Sigmoid colon (tissue), 7 donors: ENCODE data around the gene WDR48. TPM values are rescaled to one million over a fixed set of nuclear protein-coding genes. Genes with fewer than 3 reads are reported as not detected.

Experiments used
- DNase-seq: peaks from one replicate; pipeline ENCODE4 v3.0.0-alpha.2; 2019
- H3K27ac ChIP-seq, 4 donors: fragments of 200-600 bp; sonication (generic); one replicate each; pipeline ENCODE4 v1.5.1; 2016 to 2019; ENCODE audit warnings: mild to moderate bottlenecking in 1 of 4
- H3K27me3 ChIP-seq, 3 donors: fragments of 200-600 bp; sonication (generic); one replicate each; pipeline ENCODE4 v1.5.1; 2019; ENCODE audit warnings: mild to moderate bottlenecking in 1 of 3
- H3K36me3 ChIP-seq, 4 donors: fragments of 200-600 bp; sonication (generic); one replicate each; pipeline ENCODE4 v1.5.1; 2016 to 2019
- H3K4me1 ChIP-seq, 4 donors: fragments of 200-600 bp; sonication (generic); one replicate each; pipeline ENCODE4 v1.5.1; 2017 to 2019
- H3K4me3 ChIP-seq, 4 donors: fragments of 200-600 bp; sonication (generic); one replicate each; pipeline ENCODE4 v1.5.1; 2017 to 2019; ENCODE audit warnings: mild to moderate bottlenecking in 2 of 4, moderate library complexity in 1 of 4
- H3K9me3 ChIP-seq, 4 donors: fragments of 200-600 bp in 3 of 4; sonication (generic) in 3 of 4; one replicate each; pipeline versions ENCODE4 v1.5.1 to v1.6.1; 2013 to 2019
- EP300 ChIP-seq, 4 donors: sonication (generic); formaldehyde crosslinking; IDR thresholded peaks; one replicate each; pipeline ENCODE4 v1.6.1; 2017; ENCODE audit warnings: antibody characterized with exemption in 4 of 4
- POLR2A ChIP-seq, 2 donors: fragments of 450-650 bp; IDR thresholded peaks; one replicate each; pipeline ENCODE4 v1.6.1; 2016; ENCODE audit warnings: antibody characterized with exemption in 2 of 2, mild to moderate bottlenecking in 2 of 2, moderate library complexity in 2 of 2
- POLR2AphosphoS5 ChIP-seq, 4 donors: sonication (generic); formaldehyde crosslinking; IDR thresholded peaks; one replicate each; pipeline ENCODE4 v1.6.1; 2017; ENCODE audit warnings: antibody characterized with exemption in 4 of 4
- WGBS, 2 donors: extraction: QIAGEN DNeasy Blood & Tissue Kit; methylation state at CpG; one replicate each; pipeline ENCODE4 v1.1.7; 2013; 5-methylcytosine and 5-hydroxymethylcytosine counted together
- intact Hi-C: fragments of 100-400 bp; cut with DNase I; formaldehyde crosslinking; loops from one replicate; pipeline ENCODE4 v1.15.1; 2023
- polyA plus RNA-seq, 3 donors: library from polyadenylated mRNA; stranded (reverse); fragments of 200-250 nt; gene quantifications; one replicate each; pipeline ENCODE4 v1.2.3, GENCODE V29; 2013
- total RNA-seq, 4 donors: library from RNA; depleted of rRNA; stranded (reverse); fragments of >200 nt; gene quantifications; one replicate each; pipeline ENCODE4 v1.1.0, GENCODE V29; 2016
- TF ChIP-seq, protein P1 (sequence below), 4 experiments: fragments of 450-650 bp in 3 of 4; fragments of 200-600 bp in 1 of 4; IDR thresholded peaks; one replicate each; pipeline ENCODE4 v1.5.1; 2016 to 2019; ENCODE audit warnings: antibody characterized with exemption in 4 of 4, mild to moderate bottlenecking in 3 of 4, moderate library complexity in 2 of 4
- donor health status: healthy with polysubstance abuse.
- donor health status: Bipolar disorder and iron deficiency.
- donor health status: healthy.

WDR48 gene
- total and polyA plus RNA-seq, 7 donors = 15.3 to 50.2 (median 37.4) TPM

DNA sequence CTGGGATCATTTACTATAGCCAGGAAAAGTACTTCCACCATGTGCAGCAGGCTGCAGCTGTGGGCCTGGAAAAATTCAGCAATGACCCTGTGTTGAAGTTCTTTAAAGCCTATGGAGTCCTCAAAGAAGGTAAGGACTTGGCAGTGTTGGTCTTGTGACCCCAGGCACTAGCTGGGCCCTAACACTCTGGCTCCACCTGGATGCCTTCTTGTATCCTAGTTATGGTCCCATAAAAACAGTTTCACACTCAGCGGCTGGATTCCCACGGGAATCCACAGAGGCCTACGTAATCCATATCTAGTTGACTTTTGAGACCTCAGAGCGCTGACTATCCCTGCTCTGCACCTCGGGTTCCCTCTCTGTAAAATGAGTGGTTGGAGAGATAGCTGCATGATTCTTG lies 57.3 kb downstream of the WDR48 start:
- no peak for DNase-seq
- Histone ChIP-seq H3K4me1 (peaks cover 0 to 41% (median 34%) of the 10 kb centered on the region in 4 donors), H3K27me3 (no peaks in the 10 kb centered on the region), H3K9me3 (no peaks in the 10 kb centered on the region), H3K27ac (no peak overlapping the region), H3K36me3 (peaks cover 0 to 9% (median 0%) of the 10 kb centered on the region in 4 donors), H3K4me3 (no peak overlapping the region)
- TF ChIP-seq EP300 (IDR thresholded peaks at IDR 0.05) (no peak), POLR2A (IDR thresholded peaks at IDR 0.05) (no peak), POLR2AphosphoS5 (IDR thresholded peaks at IDR 0.05) (no peak)
- TF ChIP-seq, protein P1, sequence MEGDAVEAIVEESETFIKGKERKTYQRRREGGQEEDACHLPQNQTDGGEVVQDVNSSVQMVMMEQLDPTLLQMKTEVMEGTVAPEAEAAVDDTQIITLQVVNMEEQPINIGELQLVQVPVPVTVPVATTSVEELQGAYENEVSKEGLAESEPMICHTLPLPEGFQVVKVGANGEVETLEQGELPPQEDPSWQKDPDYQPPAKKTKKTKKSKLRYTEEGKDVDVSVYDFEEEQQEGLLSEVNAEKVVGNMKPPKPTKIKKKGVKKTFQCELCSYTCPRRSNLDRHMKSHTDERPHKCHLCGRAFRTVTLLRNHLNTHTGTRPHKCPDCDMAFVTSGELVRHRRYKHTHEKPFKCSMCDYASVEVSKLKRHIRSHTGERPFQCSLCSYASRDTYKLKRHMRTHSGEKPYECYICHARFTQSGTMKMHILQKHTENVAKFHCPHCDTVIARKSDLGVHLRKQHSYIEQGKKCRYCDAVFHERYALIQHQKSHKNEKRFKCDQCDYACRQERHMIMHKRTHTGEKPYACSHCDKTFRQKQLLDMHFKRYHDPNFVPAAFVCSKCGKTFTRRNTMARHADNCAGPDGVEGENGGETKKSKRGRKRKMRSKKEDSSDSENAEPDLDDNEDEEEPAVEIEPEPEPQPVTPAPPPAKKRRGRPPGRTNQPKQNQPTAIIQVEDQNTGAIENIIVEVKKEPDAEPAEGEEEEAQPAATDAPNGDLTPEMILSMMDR (IDR thresholded peaks at IDR 0.05) = no peak
- WGBS, 2 donors = 88 to 91% methylated on average over 5 of the region's 5 CpGs
- intact Hi-C loops = loop anchor here (2.0 to 5.0 kb wide), 2 partner anchors 57 to 300 kb away; partner anchors contain the start of genes SCN11A and WDR48

DNA sequence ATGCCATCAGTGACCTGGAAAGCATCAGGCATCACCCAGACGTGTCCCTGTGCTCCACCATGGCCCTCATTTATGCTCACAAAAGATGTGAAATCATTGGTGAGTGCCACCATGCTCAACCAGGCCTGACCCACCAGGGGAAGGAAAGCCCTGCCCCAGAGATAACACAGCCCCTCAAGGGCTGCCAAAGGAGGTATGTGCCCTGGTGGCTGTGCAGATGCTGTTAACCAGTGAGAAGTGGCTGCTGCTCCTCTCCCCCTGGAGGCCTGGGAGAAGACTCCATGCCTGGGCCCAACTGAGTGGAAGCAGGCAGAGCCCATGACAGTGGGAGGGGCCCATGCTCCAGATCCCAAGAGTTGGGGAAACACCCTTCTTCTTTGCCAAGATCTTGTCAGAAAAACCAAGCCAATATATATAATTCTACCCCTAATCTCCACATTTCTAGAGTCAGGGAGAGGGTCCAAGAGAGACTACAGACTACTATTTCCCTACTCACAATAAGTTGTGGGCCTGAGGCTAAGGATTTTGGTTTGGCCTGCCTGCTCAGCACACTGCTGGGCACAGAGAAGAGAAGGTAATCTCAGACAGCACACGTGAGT lies 58.3 kb downstream of the WDR48 start:
- Histone ChIP-seq H3K36me3 (peaks cover 0 to 9% (median 0%) of the 10 kb centered on the region in 4 donors), H3K9me3 (no peaks in the 10 kb centered on the region), H3K4me1 (peaks cover 0 to 30% (median 24%) of the 10 kb centered on the region in 4 donors), H3K27ac (no peak overlapping the region), H3K27me3 (no peaks in the 10 kb centered on the region), H3K4me3 (no peak overlapping the region)
- DNase-seq = no peak
- intact Hi-C loops = no loop called here
- WGBS, 2 donors = 79 to 95% methylated on average over 2 of the region's 2 CpGs
- no peak for TF ChIP-seq POLR2AphosphoS5 (IDR thresholded peaks at IDR 0.05)
- no peak for TF ChIP-seq POLR2A (IDR thresholded peaks at IDR 0.05)
- no peak for TF ChIP-seq EP300 (IDR thresholded peaks at IDR 0.05)
- TF ChIP-seq, protein P1 (IDR thresholded peaks at IDR 0.05) = no peak

DNA sequence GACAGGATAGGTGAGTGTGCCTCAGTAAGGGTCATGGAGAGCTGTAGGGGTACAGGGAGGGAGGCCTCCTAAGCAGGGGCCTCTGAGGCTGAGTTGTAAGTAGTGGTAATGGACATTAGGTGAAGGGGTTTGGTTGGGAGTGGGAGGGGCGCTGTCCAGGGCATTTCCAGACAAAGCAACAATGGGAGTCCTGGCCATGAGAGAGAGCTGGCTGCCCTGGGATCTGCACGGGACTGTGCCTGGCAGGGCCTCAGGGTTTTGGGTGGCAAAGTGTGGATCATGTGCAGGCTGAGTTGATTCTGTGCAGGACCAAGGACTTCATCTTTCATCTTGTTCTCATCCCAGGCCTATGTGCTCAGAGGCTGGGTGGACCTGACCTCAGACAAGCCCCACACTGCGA lies 60.3 kb downstream of the WDR48 start:
- no peaks in the 10 kb centered on the region for H3K9me3 ChIP-seq
- H3K36me3 ChIP-seq = peaks cover 0 to 9% (median 0%) of the 10 kb centered on the region in 4 donors
- peak; percentile 46 for DNase-seq
- H3K4me1 ChIP-seq = peaks cover 0 to 13% (median 9%) of the 10 kb centered on the region in 4 donors
- intact Hi-C loops = no loop called here
- no peaks in the 10 kb centered on the region for H3K27me3 ChIP-seq
- no peak overlapping the region for H3K27ac ChIP-seq
- TF ChIP-seq, protein P1 (IDR thresholded peaks at IDR 0.05) = no peak
- no peak for TF ChIP-seq POLR2AphosphoS5 (IDR thresholded peaks at IDR 0.05)
- TF ChIP-seq POLR2A (IDR thresholded peaks at IDR 0.05) = no peak
- no peak for TF ChIP-seq EP300 (IDR thresholded peaks at IDR 0.05)
- WGBS, 2 donors = 95% methylated on average over 3 of the region's 3 CpGs
- H3K4me3 ChIP-seq = no peak overlapping the region

DNA sequence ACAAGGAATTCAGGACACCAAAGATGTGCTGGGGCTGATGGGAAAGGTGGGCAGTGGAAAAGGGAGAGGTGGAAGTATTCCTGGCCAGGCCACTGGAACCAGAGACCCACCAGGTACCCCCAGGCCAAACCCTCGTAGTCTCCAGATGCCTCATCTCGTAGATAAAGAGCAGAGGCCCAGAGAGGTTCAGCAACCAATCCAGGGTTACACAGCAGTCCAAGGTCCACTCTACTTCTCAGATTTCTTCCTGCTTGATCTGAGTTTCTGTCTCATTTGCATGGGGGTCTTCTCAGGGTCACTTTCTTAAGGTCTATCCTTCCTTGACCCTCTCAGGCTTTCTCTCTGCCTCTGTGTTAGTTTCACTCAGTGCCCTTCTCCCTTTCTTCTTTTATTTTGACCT lies 60.7 kb downstream of the WDR48 start:
- Histone ChIP-seq H3K9me3 (no peaks in the 10 kb centered on the region), H3K27ac (no peak overlapping the region), H3K4me3 (no peak overlapping the region), H3K27me3 (no peaks in the 10 kb centered on the region), H3K36me3 (peaks cover 0 to 9% (median 0%) of the 10 kb centered on the region in 4 donors), H3K4me1 (peaks cover 0 to 13% (median 9%) of the 10 kb centered on the region in 4 donors)
- WGBS, 2 donors = 83 to 95% methylated on average over 2 of the region's 2 CpGs
- intact Hi-C loops = no loop called here
- DNase-seq = peak; percentile 24
- TF ChIP-seq POLR2A (IDR thresholded peaks at IDR 0.05) (no peak), POLR2AphosphoS5 (IDR thresholded peaks at IDR 0.05) (no peak), EP300 (IDR thresholded peaks at IDR 0.05) (no peak)
- TF ChIP-seq, protein P1 (IDR thresholded peaks at IDR 0.05) = no peak
